HG03103 (cell line): Measurements from ENCODE around the gene HAUS7.

Experiments used
- ATAC-seq: cut with Tn5 transposase; IDR thresholded peaks from one replicate; pipeline ENCODE4 v1.9.1; 2021; ENCODE audit warnings: low read depth; ENCODE audit not compliant: unreplicated experiment

HAUS7 gene

DNA sequence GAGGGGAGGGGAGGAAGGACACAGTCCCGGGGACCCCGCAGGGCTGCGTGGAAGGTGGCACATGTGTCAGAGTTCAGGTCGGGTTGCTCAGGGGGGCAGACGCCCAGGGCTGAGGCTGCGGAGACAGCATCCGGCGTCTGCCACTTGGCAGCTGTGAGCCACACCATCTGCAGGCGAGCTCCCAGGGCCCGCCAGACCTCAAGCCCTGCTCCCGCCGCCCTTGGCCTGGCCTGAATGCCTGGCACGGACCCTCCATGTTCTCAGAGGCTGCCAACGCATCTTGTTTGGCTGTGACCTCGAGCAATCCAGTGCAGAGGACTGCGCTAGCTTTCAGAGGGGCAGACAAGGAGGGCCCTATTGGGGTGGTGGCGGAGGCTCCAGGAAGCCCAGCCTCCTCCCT is 29.5 kb upstream of the HAUS7 start:
- ATAC-seq, result no peak

DNA sequence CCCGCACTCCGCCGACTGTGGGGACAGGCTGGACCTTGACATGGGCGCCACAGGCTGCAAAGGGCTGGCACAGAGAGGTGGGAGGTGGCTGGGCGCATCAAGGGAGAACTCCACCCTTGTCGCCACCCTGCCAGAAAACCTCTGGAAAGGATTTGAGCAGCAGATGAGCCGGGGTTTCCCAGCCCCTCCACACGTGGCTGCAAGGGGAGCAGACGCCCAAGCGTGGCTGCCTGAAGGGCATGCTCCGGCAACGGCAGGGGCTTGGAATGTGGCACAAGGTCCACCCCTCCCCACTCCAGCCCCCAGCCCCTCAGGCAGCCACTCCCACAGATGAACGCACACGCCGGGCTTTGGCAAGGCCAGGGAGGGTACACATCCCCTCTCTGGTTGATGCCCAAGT is 29.0 kb upstream of the HAUS7 start:
- ATAC-seq, result no peak

DNA sequence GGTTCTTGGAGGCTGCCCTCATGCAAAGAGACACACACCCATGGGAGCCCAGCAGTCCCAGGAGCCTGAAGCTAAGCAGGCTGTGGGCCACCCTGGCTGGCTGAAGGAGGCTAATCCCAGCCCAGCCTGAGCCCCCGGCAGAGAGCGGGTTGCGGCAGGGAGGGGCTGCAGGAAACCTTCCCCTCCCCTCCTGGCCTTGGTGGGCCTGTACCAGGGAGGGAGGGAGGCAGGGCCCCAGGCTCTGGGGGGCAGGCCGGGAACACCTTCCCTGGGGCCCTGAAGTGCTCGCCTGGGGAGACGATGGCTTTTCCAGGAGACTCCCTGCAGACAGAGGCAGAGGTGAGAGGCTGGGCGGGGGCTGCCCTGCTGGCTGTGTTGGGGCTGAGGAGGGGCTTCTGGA is 28.1 kb upstream of the HAUS7 start:
- no peak for ATAC-seq

DNA sequence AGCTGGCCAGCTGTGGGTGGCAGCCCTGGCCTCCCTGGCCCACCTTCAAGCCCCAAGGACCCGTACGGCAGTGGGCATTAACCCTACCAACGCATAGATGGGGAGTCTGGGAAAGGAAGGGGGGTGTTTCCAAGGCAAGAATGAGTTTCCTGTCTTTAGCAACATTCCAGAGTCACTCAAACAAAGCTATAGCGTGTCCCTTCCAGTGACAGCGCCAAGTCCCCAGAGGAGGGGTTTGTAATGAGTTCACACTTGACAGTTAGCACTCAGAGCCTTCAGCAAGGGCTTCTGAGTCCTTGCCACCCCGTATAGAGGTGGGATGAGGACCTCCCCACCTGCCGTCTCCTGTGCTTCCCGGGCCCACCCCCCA is 26.2 kb upstream of the HAUS7 start:
- ATAC-seq, result no peak

DNA sequence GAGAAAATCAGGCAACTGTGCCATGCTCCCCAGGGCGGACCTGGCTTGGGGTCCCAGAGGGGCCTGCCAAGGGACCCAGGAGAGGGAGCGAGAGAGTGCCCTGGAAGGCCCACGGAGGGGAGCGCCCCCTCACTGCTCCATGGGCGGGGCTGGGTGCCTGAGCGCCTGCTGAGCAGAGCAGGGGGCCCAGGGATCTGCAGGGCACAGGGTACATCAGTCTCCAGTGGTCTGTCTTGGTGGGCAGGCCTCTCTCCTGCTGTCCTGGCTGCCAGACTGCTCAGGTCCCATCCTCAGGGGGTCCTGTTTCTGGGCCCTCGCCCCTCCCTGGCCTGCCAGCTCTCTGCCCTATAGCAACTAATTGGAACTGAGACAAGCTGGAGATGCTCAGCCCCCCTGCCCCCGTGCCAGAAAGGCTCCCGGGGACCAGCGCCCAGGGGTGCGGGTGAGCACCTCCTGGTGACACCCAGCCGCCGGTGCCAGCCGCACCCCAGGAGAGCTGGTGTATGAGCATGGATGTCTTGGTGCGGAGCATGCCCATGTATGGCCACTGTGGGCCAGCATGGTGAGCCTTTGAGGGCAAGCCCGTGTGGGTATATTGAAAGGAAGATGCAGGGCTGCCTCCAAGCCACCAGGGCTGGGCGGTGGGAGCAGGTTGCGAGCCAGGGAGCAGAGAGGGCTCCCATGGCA is 25.7 kb upstream of the HAUS7 start:
- no peak for ATAC-seq

DNA sequence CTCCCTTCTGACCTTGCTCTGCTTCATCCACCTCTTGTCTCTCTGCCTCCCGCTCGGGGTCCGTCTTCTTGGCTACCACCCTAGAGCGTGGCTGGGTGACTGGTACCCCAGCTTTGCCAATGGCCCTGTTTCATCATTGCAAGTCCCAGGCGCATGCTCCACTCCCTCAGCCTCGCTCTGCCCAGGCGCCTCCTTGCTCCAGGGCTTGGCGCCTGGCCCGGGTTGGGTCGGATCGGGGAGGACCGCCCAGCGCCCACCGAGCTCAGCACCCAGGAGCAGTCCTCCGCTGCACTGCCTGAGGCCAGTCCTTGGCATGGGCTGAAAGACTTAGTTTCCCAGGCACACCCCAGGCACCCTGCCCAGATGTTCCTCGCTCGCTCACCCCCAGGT is 25.0 kb upstream of the HAUS7 start:
- no peak for ATAC-seq

DNA sequence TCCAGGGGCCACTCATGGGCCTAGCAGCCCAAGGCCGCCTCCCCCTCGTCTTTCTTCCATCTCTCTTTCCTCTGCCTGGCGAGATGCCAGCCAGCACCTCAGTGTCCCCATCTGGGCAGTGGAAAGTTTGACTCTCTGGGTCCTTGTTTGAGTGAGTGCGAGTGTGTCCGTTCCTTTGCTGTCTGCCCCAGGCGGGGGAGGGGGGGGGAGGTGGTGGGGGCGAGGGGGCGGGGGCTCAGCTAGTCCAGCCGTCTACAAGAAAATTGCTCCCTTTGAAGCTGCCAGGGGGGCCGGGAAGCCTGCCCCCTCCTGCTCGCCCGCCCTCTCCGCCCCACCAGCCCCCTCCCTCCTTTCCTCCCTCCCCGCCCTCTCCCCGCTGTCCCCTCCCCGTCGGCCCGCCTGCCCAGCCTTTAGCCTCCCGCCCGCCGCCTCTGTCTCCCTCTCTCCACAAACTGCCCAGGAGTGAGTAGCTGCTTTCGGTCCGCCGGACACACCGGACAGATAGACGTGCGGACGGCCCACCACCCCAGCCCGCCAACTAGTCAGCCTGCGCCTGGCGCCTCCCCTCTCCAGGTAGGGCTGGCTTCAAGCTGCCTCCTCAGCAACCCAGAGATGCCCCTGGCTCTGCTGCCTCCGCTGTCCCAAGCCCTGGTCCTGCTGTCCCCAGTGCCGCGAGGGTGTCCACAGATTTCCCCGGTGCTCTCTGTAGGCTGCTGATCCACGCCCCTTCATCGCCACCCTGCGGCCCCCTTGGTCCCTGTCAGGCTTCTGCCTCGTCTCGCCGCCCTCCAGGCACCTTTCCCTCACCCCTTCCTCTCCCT is 24.4 kb upstream of the HAUS7 start, which contains the start of gene BGN:
Gene BGN (plus strand): TSS at position 440 of the 821 bp plus-strand sequence. CDS start 9,652 bp downstream, outside the sequence.
- no peak for ATAC-seq

DNA sequence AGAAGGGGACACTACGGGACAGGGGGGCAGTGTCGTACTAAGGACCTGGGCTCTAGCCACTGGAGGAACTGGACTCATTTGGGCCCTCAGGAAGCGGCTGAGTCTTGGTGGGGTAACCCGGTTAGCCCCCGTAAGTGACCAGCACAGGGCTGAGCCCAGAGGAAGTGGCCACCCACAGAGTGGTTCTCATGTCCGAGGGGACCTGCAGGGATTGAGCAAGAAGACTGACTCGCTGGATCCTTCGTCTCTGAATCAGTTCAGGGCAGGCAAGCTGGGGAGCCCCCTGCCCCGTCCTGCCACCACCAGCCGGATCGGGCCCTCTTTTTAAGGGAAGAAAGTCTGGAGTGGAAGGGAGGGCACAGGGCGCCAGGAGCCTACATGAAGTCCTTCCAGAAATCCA is 23.7 kb upstream of the HAUS7 start:
- ATAC-seq, result no peak

DNA sequence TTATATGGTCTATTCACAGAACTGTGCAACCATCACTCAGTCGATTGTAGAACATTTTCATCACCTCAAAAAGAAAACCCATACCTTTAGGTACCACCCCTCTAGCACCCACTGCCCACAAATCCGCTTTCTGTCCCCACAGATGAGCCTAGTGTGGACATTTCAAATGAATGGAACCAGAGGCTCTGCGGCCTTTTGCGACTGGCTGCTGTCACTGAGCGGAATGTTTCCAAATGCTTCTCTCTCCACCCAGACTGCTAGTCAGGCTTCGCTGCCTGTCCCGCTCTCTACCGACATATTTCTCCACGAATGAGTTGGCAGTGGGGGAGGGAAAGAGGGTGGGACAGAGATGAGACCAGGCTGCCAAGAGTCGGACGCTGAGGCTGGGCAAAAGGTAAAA is 22.7 kb upstream of the HAUS7 start:
- no peak for ATAC-seq

DNA sequence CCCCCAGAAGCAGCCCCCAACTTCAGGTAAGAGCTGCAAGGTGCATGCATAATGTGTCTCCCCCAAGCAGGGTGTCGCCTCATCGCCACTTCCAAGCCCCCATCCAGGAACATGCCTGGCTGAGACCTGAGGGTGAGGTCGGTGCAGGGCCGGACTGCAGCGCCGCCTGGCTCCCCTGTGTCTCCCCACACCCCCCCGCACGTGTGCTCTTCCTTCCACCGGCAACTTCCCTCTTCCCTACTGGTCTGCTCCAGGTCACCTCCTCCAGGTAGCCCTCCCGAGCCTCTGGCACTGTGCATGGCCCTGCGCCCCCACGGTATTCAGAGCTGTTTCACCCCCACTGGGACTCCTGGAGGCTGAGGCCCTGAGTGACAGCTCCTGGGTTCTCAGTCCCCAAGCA is 22.2 kb upstream of the HAUS7 start:
- ATAC-seq, result no peak

DNA sequence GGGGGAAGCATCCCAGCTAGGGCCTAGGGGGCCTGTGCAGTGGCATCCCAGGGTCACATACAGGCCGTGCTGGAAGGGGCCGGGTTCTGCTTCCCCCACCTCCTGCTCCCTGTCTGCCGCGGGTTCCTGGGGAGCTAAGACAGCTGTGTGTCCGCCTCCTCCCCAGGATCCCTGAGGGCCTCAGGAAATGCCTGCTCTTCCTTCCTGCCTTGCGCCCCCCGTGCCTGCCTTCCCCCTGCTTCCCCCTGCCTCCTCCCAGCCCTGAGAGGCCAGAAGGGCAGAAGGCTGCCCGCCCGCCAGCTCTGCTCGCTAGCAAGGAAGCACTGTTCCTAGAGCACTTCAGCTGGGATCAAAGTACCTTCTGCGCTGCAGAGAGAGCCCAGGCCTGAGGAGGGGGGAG is 21.5 kb upstream of the HAUS7 start:
- no peak for ATAC-seq

DNA sequence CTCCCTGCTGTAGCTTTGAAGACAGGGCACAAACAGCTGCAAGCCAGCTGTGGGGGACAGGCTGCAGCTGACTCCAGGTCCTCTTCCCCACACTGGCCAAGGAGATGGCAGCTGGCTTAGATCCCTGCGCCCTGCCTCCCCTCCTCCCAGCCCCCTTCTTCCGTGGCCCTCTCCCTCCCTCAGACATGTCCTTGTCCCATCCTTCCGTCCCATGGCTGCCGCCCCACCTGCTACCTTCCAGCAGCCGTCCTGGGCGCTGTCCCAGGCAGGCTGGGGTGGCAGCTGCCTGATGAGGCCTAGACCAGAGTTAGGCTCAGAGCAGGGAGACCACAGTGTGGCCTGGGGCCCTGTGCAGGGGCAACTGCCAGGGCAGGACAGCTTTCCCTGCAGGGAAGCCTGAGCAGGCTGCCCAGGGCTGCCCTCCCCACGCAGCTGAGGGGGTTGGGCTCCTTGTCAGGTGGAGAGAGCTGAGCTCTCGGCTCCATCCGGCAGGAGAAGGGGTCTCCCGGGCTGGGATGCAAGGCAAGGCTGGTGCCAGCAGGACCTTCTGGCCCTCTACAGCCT is 21.1 kb upstream of the HAUS7 start:
- no peak for ATAC-seq

DNA sequence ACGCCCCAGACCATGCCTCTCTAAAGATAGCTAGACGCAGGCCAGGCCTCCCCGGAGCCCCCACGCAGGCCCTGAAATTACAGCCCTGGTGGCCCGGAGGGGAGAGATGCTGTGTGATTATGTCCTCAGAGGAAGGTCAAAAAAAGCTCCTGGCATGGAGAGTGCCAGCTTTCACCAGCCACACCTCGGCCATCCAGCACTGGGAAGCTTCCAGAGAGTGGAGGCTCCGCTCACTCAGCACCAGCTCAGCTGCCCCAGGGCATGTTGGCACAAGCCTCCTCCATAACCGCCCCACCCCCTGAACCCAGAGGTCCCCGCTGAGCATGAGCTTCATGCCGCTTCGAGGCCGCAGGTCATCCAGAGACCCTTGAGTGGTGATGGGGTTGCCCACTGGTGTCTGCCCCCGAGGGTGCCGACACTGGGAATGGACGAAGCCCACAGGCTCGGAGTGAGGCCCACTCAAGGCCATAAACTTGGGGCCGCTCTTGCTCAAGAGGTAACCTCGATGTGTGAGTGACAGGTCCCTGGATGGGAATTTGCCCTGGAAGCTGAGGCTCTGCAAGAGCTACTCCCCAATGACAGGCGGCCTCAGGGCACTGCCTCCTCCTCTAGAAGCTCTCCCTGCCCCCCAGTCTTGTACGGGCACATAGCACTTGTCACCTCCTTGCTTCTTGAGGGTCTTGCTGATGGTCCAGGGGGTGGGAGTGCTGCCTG is 20.0 kb upstream of the HAUS7 start:
- ATAC-seq, result no peak

DNA sequence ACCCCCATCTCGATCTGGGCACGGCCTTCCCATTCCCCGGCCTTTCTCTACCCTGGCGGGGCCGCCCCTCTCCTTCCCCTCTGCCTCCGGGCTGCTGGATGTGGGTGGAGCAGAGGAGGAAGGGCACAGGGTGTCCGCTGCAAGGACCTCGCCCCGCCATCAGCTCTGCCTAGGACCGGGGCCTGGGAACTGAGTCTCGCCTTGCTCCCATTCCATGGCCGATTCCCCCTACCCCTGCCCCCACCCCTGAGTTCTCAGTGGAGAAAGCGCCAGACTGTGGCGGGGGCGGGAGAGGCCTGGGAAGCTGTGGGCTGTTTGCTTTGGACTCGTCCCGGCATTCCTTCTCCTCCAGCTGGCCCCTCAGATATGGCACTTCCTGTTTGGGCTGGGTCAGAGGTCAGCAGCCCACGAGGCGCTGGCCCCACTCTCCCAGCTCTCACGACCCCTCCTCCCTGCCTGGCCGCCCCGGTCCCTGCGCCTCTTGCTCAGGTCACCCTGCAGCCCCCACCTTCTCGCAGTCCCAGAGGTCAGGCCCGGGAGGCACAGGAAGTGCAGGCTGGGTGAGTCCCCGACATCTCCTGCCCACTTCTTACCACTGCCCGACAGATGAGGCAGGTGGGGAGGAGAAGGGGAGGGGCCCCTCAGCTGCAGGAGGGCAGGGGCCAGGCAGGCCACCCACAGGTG is 18.0 kb upstream of the HAUS7 start:
- ATAC-seq, result no peak

DNA sequence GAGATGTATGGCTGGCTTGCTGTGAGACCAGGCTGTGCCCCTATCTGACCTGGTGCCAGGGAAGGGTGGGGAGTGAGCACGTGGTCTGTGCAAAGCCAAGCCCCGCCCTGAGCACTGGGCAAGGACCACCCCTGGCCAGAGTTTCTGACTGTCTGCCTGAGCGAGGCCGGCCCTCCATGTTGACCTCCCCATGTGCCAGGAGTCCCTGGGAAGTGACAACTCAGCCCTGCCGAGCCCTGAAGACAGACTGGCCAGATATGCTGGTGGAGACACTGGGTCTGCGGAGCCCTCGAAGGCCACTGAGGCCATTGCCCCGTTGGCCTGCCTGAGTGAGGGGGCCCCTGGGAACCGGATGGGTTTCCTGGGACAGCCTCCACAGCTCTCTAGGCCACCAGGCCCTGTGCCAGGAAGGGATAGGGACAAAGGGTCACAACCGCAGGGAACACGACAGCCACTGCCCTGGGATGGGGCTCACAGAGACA is 17.3 kb upstream of the HAUS7 start:
- ATAC-seq, result no peak

DNA sequence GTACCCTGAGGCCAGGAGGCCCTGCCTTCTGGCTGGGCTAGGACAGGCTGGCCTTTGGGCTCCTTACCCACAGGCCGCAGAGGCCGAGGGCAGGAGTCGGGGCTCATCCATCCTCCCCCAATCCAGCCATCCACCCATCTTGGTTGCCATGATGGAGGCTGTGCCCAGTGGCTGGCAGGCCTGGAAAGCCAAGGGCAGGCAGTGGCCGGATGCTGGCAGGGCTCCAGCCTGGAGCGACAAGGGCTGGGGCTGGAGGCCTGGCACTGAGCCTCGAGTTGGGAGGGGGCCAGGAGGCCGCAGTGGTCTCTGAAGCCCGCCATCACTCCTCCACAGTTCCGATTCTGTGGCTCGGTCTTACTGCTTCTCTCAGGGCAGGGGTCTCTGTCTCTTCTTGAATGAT is 15.8 kb upstream of the HAUS7 start:
- ATAC-seq, result no peak

DNA sequence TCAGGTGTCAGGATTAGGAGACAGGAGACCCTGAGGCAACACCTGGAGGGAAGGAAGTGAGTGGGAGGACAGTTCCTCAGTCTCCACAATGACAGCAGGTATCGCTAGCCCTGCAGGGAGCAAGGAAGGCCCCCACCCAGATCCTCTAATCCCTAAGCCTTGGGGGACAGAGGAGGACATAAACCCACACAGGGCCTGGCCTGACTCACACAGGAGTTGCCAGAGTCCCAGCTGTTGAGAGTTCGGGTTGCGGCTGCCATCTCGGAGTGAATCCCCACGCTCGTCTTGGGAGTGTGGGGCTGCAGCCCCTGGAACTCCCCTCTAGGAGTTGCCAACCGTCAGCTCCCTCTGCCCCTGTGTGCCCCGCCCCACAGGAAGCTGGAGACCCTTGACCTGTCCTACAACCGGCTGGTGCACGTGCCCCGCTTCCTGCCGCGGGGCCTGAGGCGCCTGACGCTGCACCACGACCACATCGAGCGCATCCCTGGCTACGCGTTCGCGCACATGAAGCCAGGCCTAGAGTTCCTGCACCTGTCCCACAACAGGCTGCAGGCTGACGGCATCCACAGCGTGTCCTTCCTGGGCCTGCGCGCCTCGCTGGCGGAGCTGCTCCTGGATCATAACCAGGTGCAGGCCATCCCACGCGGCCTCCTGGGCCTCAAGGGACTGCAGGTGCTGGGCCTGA is 15.2 kb upstream of the HAUS7 start:
- no peak for ATAC-seq

DNA sequence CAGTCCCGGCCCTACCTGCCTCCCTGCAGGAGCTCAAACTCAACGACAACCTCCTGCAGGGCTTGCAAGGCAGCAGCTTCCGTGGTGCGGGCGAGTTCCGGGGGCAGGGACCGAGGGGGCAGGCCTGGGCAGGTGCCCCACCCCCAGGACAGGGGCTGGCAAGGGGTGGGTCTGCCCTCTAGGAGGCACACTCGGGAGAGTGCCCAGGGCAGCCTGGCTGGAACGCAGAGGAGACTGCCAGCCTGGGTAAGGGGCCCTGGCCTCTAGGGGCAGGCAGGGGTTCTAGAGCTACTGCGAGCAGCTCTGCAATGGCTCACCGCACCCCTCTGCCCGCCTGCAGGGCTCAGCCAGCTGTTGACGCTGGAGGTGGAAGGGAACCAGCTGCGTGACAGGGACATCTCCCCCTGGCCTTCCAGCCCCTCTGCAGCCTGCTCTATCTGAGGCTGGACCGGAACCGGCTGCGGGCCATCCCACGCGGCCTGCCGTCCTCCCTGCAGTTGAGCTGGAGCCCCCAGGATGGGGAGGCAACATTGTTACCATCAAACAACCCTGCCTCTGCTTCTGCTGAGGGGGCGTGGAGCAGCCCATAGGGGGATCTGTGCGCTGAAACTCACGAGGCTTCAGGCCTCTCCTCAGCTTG is 12.1 kb upstream of the HAUS7 start:
- no peak for ATAC-seq

DNA sequence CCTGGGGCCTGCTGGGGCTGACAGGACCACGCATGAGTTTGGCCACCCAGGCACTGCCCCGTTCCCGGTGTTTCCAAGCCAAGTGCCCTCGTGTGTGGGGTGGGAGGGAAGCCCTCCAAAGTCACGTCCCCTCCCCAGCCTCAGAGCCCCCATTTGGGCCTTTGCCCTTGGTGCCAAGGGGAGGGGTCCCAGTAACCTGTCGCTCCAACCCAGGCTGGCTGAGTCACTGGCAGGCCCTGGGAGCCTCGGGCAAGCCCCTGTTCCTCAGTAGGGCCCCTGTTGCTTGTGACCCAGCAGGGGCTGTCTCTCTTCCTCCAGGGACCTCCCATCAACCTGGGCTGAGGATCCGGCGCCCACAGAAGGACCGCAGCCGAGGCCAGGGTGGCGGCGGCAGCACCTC is 10.7 kb upstream of the HAUS7 start:
- no peak for ATAC-seq

DNA sequence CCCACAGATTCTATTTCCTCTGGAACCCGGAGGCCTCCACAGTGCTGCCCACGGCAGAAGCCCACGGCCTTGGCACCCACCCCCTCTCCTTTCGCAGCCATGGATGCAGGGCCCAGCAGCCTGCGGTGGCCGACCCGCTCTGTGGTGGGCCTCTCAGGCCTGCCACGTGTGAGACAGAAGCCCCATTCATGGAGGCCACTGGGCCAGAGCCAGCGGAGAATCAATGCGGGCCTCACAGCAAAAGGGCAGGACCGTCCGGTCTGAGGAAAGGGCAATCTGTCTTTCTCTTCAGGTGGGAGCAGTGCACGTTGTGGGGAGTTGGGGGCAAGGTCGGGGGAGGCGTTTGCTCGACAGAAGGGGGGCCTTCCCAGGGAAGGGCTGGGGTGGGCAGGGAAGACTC is 8.4 kb upstream of the HAUS7 start:
- no peak for ATAC-seq
